ENCODE data around the gene RPL15. TPM values are rescaled to one million over a fixed set of nuclear protein-coding genes. Genes with fewer than 3 reads are reported as not detected.
"Not testable (repeated sequence)": the region's sequence is repeated elsewhere in the genome, so short reads cannot be mapped to it uniquely, and the experiment has no call there.

The RPL15 gene
- total RNA-seq = 1,000 to 10,000 TPM; 1,249 to 1,693 TPM

GRCh38 chr3:23916886-23917678 is at the start of gene RPL15, which contains the start of gene NKIRAS1:
Gene RPL15, plus strand, starts transcription at chr3:23917132. Its CDS starts 728 bp downstream, at chr3:23917860.
Gene NKIRAS1, minus strand, starts transcription at chr3:23916990. Its CDS starts 6,086 bp downstream, at chr3:23910904.
- no peaks in the 10 kb centered on the region for H3K27me3 Mint-ChIP-seq
- DNase-seq (peak; percentile 98), ATAC-seq (peak; percentile 93)
- H3K4me1 Mint-ChIP-seq = peaks cover 41% of the 10 kb centered on the region
- CTCF ChIA-PET = interaction anchor here (1.0 to 2.5 kb wide), 7 partner anchors 8 to 79 kb away, joined by 3 to 10 read pairs (median 4); no protein-coding TSS in a partner anchor
- peaks cover 47% of the 10 kb centered on the region for H3K36me3 Mint-ChIP-seq
- no peaks in the 10 kb centered on the region for H3K9me3 Mint-ChIP-seq (ENCODE audit: low read depth)
- H3K27ac Mint-ChIP-seq = peak within 1 kb of the TSS; percentile 95
- H3K4me3 Mint-ChIP-seq = peak within 1 kb of the TSS; percentile 99

GRCh38 chr3:23867400-23867799 is 49.5 kb upstream of the RPL15 start:
- H3K9me3 Mint-ChIP-seq (ENCODE audit: low read depth) = no peaks in the 10 kb centered on the region
- H3K4me3 Mint-ChIP-seq = no peak overlapping the region
- H3K27ac Mint-ChIP-seq = no peak overlapping the region
- no peak for ATAC-seq
- CTCF ChIA-PET = no interaction called here
- no peaks in the 10 kb centered on the region for H3K27me3 Mint-ChIP-seq
- no peak for DNase-seq
- peaks cover 7% of the 10 kb centered on the region for H3K36me3 Mint-ChIP-seq
- no peaks in the 10 kb centered on the region for H3K4me1 Mint-ChIP-seq

- Mint-ChIP-seq H3K27me3 (no peaks in the 10 kb centered on the region), H3K4me3 (no peak overlapping the region), H3K27ac (no peak overlapping the region), H3K36me3 (peaks cover 6% of the 10 kb centered on the region), H3K4me1 (no peaks in the 10 kb centered on the region), H3K9me3 (ENCODE audit: low read depth) (no peaks in the 10 kb centered on the region)
- CTCF ChIA-PET = no interaction called here
- no peak for DNase-seq
- ATAC-seq = no peak
These were observed 49.1 kb upstream of the RPL15 start for GRCh38 chr3:23867838-23868237.

- CTCF ChIA-PET = no interaction called here
- Mint-ChIP-seq H3K27me3 (no peaks in the 10 kb centered on the region), H3K36me3 (peaks cover 2% of the 10 kb centered on the region), H3K4me3 (no peak overlapping the region), H3K4me1 (no peaks in the 10 kb centered on the region), H3K27ac (no peak overlapping the region), H3K9me3 (ENCODE audit: low read depth) (no peaks in the 10 kb centered on the region)
- ATAC-seq = no peak
- DNase-seq = no peak
These were observed 46.8 kb upstream of the RPL15 start for GRCh38 chr3:23869977-23870662.

GRCh38 chr3:23870663-23871043 is 46.3 kb upstream of the RPL15 start:
- H3K4me3 Mint-ChIP-seq; H3K27ac Mint-ChIP-seq; H3K9me3 Mint-ChIP-seq (ENCODE audit: low read depth); DNase-seq; ATAC-seq; H3K36me3 Mint-ChIP-seq; H3K4me1 Mint-ChIP-seq; CTCF ChIA-PET; H3K27me3 Mint-ChIP-seq: not testable (repeated sequence)

GRCh38 chr3:23871361-23871760 is 45.6 kb upstream of the RPL15 start:
- CTCF ChIA-PET; H3K4me1 Mint-ChIP-seq; H3K27ac Mint-ChIP-seq; H3K36me3 Mint-ChIP-seq; H3K4me3 Mint-ChIP-seq; H3K27me3 Mint-ChIP-seq; DNase-seq; ATAC-seq; H3K9me3 Mint-ChIP-seq (ENCODE audit: low read depth): not testable (repeated sequence)

GRCh38 chr3:23872330-23872729 is 44.6 kb upstream of the RPL15 start:
- DNase-seq (no peak), ATAC-seq (no peak)
- Mint-ChIP-seq H3K9me3 (ENCODE audit: low read depth) (no peaks in the 10 kb centered on the region), H3K27ac (no peak overlapping the region), H3K27me3 (no peaks in the 10 kb centered on the region), H3K4me3 (no peak overlapping the region), H3K36me3 (peaks cover 2% of the 10 kb centered on the region), H3K4me1 (no peaks in the 10 kb centered on the region)
- CTCF ChIA-PET = no interaction called here

GRCh38 chr3:23873941-23874340 is 43.0 kb upstream of the RPL15 start:
- Mint-ChIP-seq H3K9me3 (ENCODE audit: low read depth) (no peaks in the 10 kb centered on the region), H3K27me3 (no peaks in the 10 kb centered on the region), H3K4me3 (no peak overlapping the region), H3K27ac (no peak overlapping the region), H3K4me1 (no peaks in the 10 kb centered on the region), H3K36me3 (peaks cover 2% of the 10 kb centered on the region)
- CTCF ChIA-PET = no interaction called here
- DNase-seq (no peak), ATAC-seq (no peak)

- no peaks in the 10 kb centered on the region for H3K4me1 Mint-ChIP-seq
- no peak for DNase-seq
- H3K4me3 Mint-ChIP-seq = no peak overlapping the region
- CTCF ChIA-PET = no interaction called here
- no peak for ATAC-seq
- H3K9me3 Mint-ChIP-seq (ENCODE audit: low read depth) = no peaks in the 10 kb centered on the region
- peaks cover 2% of the 10 kb centered on the region for H3K36me3 Mint-ChIP-seq
- H3K27me3 Mint-ChIP-seq = no peaks in the 10 kb centered on the region
- no peak overlapping the region for H3K27ac Mint-ChIP-seq
These were observed 42.4 kb upstream of the RPL15 start for GRCh38 chr3:23874359-23875112.

- no peaks in the 10 kb centered on the region for H3K4me1 Mint-ChIP-seq
- no peaks in the 10 kb centered on the region for H3K27me3 Mint-ChIP-seq
- no peaks in the 10 kb centered on the region for H3K9me3 Mint-ChIP-seq (ENCODE audit: low read depth)
- no peak for DNase-seq
- no peaks in the 10 kb centered on the region for H3K36me3 Mint-ChIP-seq
- CTCF ChIA-PET = no interaction called here
- no peak for ATAC-seq
- no peak overlapping the region for H3K27ac Mint-ChIP-seq
- no peak overlapping the region for H3K4me3 Mint-ChIP-seq
These were observed 41.7 kb upstream of the RPL15 start for GRCh38 chr3:23875113-23875725.

GRCh38 chr3:23876923-23877322 is 40.0 kb upstream of the RPL15 start:
- no peak overlapping the region for H3K4me3 Mint-ChIP-seq
- no peaks in the 10 kb centered on the region for H3K27me3 Mint-ChIP-seq
- H3K27ac Mint-ChIP-seq = no peak overlapping the region
- H3K9me3 Mint-ChIP-seq (ENCODE audit: low read depth) = no peaks in the 10 kb centered on the region
- CTCF ChIA-PET = interaction anchor here (1.4 kb wide), 1 partner anchor 40 kb away, joined by 4 read pairs; the partner anchor contains the start of genes NKIRAS1 and RPL15
- peaks cover 2% of the 10 kb centered on the region for H3K4me1 Mint-ChIP-seq
- peaks cover 7% of the 10 kb centered on the region for H3K36me3 Mint-ChIP-seq
- no peak for DNase-seq
- ATAC-seq = no peak

GRCh38 chr3:23877329-23877980 is 39.5 kb upstream of the RPL15 start:
- no peak overlapping the region for H3K4me3 Mint-ChIP-seq
- DNase-seq (no peak), ATAC-seq (no peak)
- CTCF ChIA-PET = interaction anchor here (1.1 to 1.4 kb wide), 2 partner anchors 11 to 40 kb away, joined by 3 to 4 read pairs; partner anchors contain the start of genes NKIRAS1 and RPL15
- no peak overlapping the region for H3K27ac Mint-ChIP-seq
- H3K27me3 Mint-ChIP-seq = no peaks in the 10 kb centered on the region
- H3K9me3 Mint-ChIP-seq (ENCODE audit: low read depth) = no peaks in the 10 kb centered on the region
- H3K4me1 Mint-ChIP-seq = peaks cover 2% of the 10 kb centered on the region
- H3K36me3 Mint-ChIP-seq = peaks cover 9% of the 10 kb centered on the region

- Mint-ChIP-seq H3K9me3 (ENCODE audit: low read depth) (no peaks in the 10 kb centered on the region), H3K36me3 (peaks cover 9% of the 10 kb centered on the region), H3K4me3 (no peak overlapping the region), H3K4me1 (peaks cover 2% of the 10 kb centered on the region), H3K27me3 (no peaks in the 10 kb centered on the region), H3K27ac (no peak overlapping the region)
- ATAC-seq (no peak), DNase-seq (no peak)
- CTCF ChIA-PET = no interaction called here
These were observed 37.4 kb upstream of the RPL15 start for GRCh38 chr3:23879485-23879884.
